ENCODE data around the gene POLR2H. TPM values are rescaled to one million over a fixed set of nuclear protein-coding genes. Genes with fewer than 3 reads are reported as not detected.
"Not testable (repeated sequence)": the region's sequence is repeated elsewhere in the genome, so short reads cannot be mapped to it uniquely, and the experiment has no call there.

The POLR2H gene
- total RNA-seq, 1 experiment from 2014 or later = 153 TPM

- H3K9me2 ChIP-seq (ENCODE audit: insufficient read depth) = no peaks in the 10 kb centered on the region
- H3K27me3 ChIP-seq (ENCODE audit: insufficient read depth, low read depth) = no peaks in the 10 kb centered on the region
- BruUV-seq (replicated peaks) = no TSS peak
- peaks cover 35% of the 10 kb centered on the region for H3K4me1 ChIP-seq (replicated peaks; ENCODE audit: insufficient read depth)
- H3K9me3 ChIP-seq (ENCODE audit: insufficient read depth, low read depth) = no peaks in the 10 kb centered on the region
- H3K36me3 ChIP-seq (ENCODE audit: low read depth) = peaks cover 9% of the 10 kb centered on the region; the same call in 1 of the 2 replicates
- H2AFZ ChIP-seq = no peak overlapping the region
- peaks cover 46% of the 10 kb centered on the region for H3F3A ChIP-seq (ENCODE audit: insufficient read depth, low read depth)
- intact Hi-C loops (cut with micrococcal nuclease; ENCODE audit: unreplicated experiment) = no loop called here
- H3K27ac ChIP-seq = no peak overlapping the region
- TF ChIP-seq EZH2 (IDR thresholded peaks at IDR 0.05; ENCODE audit: low read depth) (no peak), CTCF (conservative IDR thresholded peaks at IDR 0.05) (no peak)
- peaks cover 14% of the 10 kb centered on the region for H3K79me2 ChIP-seq (ENCODE audit: low read depth)
- H3K4me3 ChIP-seq = no peak overlapping the region
- DNase-seq = no peak
- H4K20me1 ChIP-seq (ENCODE audit: insufficient read depth) = peaks cover 26% of the 10 kb centered on the region
- ChIA-PET CTCF (no interaction called here), POLR2A (ENCODE audit: unreplicated experiment) (no interaction called here)
- H3K4me2 ChIP-seq = no peak overlapping the region
Observed at GRCh38 chr3:184338511-184338945, 23.0 kb upstream of the POLR2H start.

- no peak overlapping the region for H3K4me3 ChIP-seq
- H3K4me2 ChIP-seq = no peak overlapping the region
- no TSS peak for BruUV-seq (replicated peaks)
Observed at GRCh38 chr3:184339001-184339400, 22.5 kb upstream of the POLR2H start.

GRCh38 chr3:184339451-184340135, 21.9 kb upstream of the POLR2H start:
- H3K27ac ChIP-seq; H2AFZ ChIP-seq; H3K9me2 ChIP-seq (ENCODE audit: insufficient read depth); H3K4me2 ChIP-seq; CTCF ChIA-PET; intact Hi-C loops (cut with micrococcal nuclease; ENCODE audit: unreplicated experiment); BruUV-seq (replicated peaks); H3K27me3 ChIP-seq (ENCODE audit: insufficient read depth, low read depth); H3K4me3 ChIP-seq; H3K9me3 ChIP-seq (ENCODE audit: insufficient read depth, low read depth); H3K36me3 ChIP-seq (ENCODE audit: low read depth); DNase-seq; POLR2A ChIA-PET (ENCODE audit: unreplicated experiment): not testable (repeated sequence)
- peaks cover 35% of the 10 kb centered on the region for H3F3A ChIP-seq (ENCODE audit: insufficient read depth, low read depth)
- H3K79me2 ChIP-seq (ENCODE audit: low read depth) = peaks cover 14% of the 10 kb centered on the region
- H3K4me1 ChIP-seq (replicated peaks; ENCODE audit: insufficient read depth) = peaks cover 25% of the 10 kb centered on the region
- peaks cover 15% of the 10 kb centered on the region for H4K20me1 ChIP-seq (ENCODE audit: insufficient read depth)

More at GRCh38 chr3:184339001-184339400, 22.5 kb upstream of the POLR2H start:
- Histone ChIP-seq H2AFZ (no peak overlapping the region), H3K4me1 (replicated peaks; ENCODE audit: insufficient read depth) (peaks cover 30% of the 10 kb centered on the region), H3F3A (ENCODE audit: insufficient read depth, low read depth) (peaks cover 41% of the 10 kb centered on the region), H3K27me3 (ENCODE audit: insufficient read depth, low read depth) (no peaks in the 10 kb centered on the region), H3K9me3 (ENCODE audit: insufficient read depth, low read depth) (no peaks in the 10 kb centered on the region), H4K20me1 (ENCODE audit: insufficient read depth) (peaks cover 21% of the 10 kb centered on the region), H3K9me2 (ENCODE audit: insufficient read depth) (no peaks in the 10 kb centered on the region), H3K36me3 (ENCODE audit: low read depth) (peaks cover 9% of the 10 kb centered on the region; the same call in 1 of the 2 replicates), H3K79me2 (ENCODE audit: low read depth) (peaks cover 14% of the 10 kb centered on the region), H3K27ac (no peak overlapping the region)
- ChIA-PET CTCF (no interaction called here), POLR2A (ENCODE audit: unreplicated experiment) (no interaction called here)
- DNase-seq = no peak
- TF ChIP-seq EZH2 (IDR thresholded peaks at IDR 0.05; ENCODE audit: low read depth) (no peak), CTCF (conservative IDR thresholded peaks at IDR 0.05) (no peak)
- intact Hi-C loops (cut with micrococcal nuclease; ENCODE audit: unreplicated experiment) = no loop called here

All from PC-9 (cell line).